ENCODE data around the gene TMEM40. TPM values are rescaled to one million over a fixed set of nuclear protein-coding genes. Genes with fewer than 3 reads are reported as not detected.

TMEM40 gene
- polyA plus RNA-seq, 1 of the 3 experiments (the other 2 are of a cell fraction) = 0.05 TPM

GRCh38 chr3:12754313-12754712 is 4.7 kb downstream of the TMEM40 start:
- ChIA-PET POLR2A (no interaction called here), CTCF (no interaction called here)
- peaks cover 13% of the 10 kb centered on the region for H3F3A ChIP-seq (replicated peaks; ENCODE audit: insufficient read depth)
- no peaks in the 10 kb centered on the region for H3K9me3 ChIP-seq
- H3K27ac ChIP-seq (ENCODE audit: low read depth in 2 of 2, low read length in 1 of 2) = no peak overlapping the region
- no peaks in the 10 kb centered on the region for H4K20me1 ChIP-seq (ENCODE audit: insufficient read depth)
- no peak overlapping the region for H2AFZ ChIP-seq (ENCODE audit: low read depth)
- DNase-seq = no peak
- H3K4me2 ChIP-seq = no peak overlapping the region
- TF ChIP-seq TEAD4 (IDR thresholded peaks at IDR 0.05; ENCODE audit: borderline replicate concordance, insufficient read depth) = no peak
- no peak for TF ChIP-seq RAD21 (IDR thresholded peaks at IDR 0.05; ENCODE audit: low read length)
- TF ChIP-seq YY1 (IDR thresholded peaks at IDR 0.05; ENCODE audit: low read depth) = no peak
- TF ChIP-seq FOXJ3 (CRISPR knock-in tag; IDR thresholded peaks at IDR 0.05) = no peak
- no peak for TF ChIP-seq NRF1 (IDR thresholded peaks at IDR 0.05; ENCODE audit: low read depth, low read length)
- TF ChIP-seq CTCF (IDR thresholded peaks at IDR 0.05) = no peak
- TF ChIP-seq RXRA (IDR thresholded peaks at IDR 0.05; ENCODE audit: borderline replicate concordance, low read depth) = no peak
- no peak for TF ChIP-seq POLR2AphosphoS5 (IDR thresholded peaks at IDR 0.05; ENCODE audit: low read depth, low read length)
- no peak for TF ChIP-seq EZH2phosphoT487 (IDR thresholded peaks at IDR 0.05; ENCODE audit: borderline replicate concordance, low read depth)
- WGBS (ENCODE audit: low lambda C conversion rate) = 100% methylated on average over 1 of the region's 1 CpG
- H3K9ac ChIP-seq = no peak overlapping the region
- H3K27me3 ChIP-seq (ENCODE audit: insufficient read depth) = no peaks in the 10 kb centered on the region
- peaks cover 7 to 14% of the 10 kb centered on the region in 2 experiments; a peak in 3 of 4 replicates for H3K4me1 ChIP-seq (ENCODE audit: control insufficient read depth in 1 of 2, insufficient read depth in 2 of 2, low read depth in 1 of 2, low read length in 1 of 2)
- H3K4me3 ChIP-seq (ENCODE audit: low read depth in 2 of 2, low read length in 1 of 2) = no peak overlapping the region
- no peaks in the 10 kb centered on the region for H3K9me2 ChIP-seq
- no peaks in the 10 kb centered on the region for H3K79me2 ChIP-seq (ENCODE audit: insufficient read depth)
- no peaks in the 10 kb centered on the region for H3K36me3 ChIP-seq (replicated peaks in 1 of 2; ENCODE audit: control insufficient read depth in 1 of 2, insufficient read depth in 2 of 2, low read length in 1 of 2)

- CTCF ChIA-PET = no interaction called here
Observed at GRCh38 chr3:12753275-12754028, 5.6 kb downstream of the TMEM40 start.

More at GRCh38 chr3:12753275-12754028, 5.6 kb downstream of the TMEM40 start:
- POLR2A ChIA-PET = no interaction called here
- H3K4me1 ChIP-seq (ENCODE audit: control insufficient read depth in 1 of 2, insufficient read depth in 2 of 2, low read depth in 1 of 2, low read length in 1 of 2) = peaks cover 5 to 7% of the 10 kb centered on the region in 2 experiments; a peak in 3 of 4 replicates
- no peak overlapping the region for H3K4me2 ChIP-seq
- no peak overlapping the region for H3K9ac ChIP-seq
- no peak overlapping the region for H3K4me3 ChIP-seq (ENCODE audit: low read depth in 2 of 2, low read length in 1 of 2)
- H2AFZ ChIP-seq (ENCODE audit: low read depth) = no peak overlapping the region
- peaks cover 15% of the 10 kb centered on the region for H3F3A ChIP-seq (replicated peaks; ENCODE audit: insufficient read depth)
- H3K79me2 ChIP-seq (ENCODE audit: insufficient read depth) = no peaks in the 10 kb centered on the region
- no peak for DNase-seq
- TF ChIP-seq ELF1 (IDR thresholded peaks at IDR 0.05) = no peak
- no peak for TF ChIP-seq RFX5 (IDR thresholded peaks at IDR 0.05; ENCODE audit: low read length)
- TF ChIP-seq IRF3 (IDR thresholded peaks at IDR 0.05; ENCODE audit: low read depth, low read length) = no peak
- TF ChIP-seq SIN3A (IDR thresholded peaks at IDR 0.05; ENCODE audit: borderline replicate concordance, low read depth, low read length) = no peak
- WGBS (ENCODE audit: low lambda C conversion rate) = 89% methylated on average over 8 of the region's 9 CpGs
- H3K27ac ChIP-seq (ENCODE audit: low read depth in 2 of 2, low read length in 1 of 2) = no peak overlapping the region
- no peaks in the 10 kb centered on the region for H3K36me3 ChIP-seq (replicated peaks in 1 of 2; ENCODE audit: control insufficient read depth in 1 of 2, insufficient read depth in 2 of 2, low read length in 1 of 2)
- no peaks in the 10 kb centered on the region for H4K20me1 ChIP-seq (ENCODE audit: insufficient read depth)
- no peaks in the 10 kb centered on the region for H3K9me2 ChIP-seq
- no peaks in the 10 kb centered on the region for H3K27me3 ChIP-seq (ENCODE audit: insufficient read depth)
- H3K9me3 ChIP-seq = no peaks in the 10 kb centered on the region

All from SK-N-SH (cell line).